Neuronal stem cell (in vitro differentiated cells): ENCODE measurements around the gene MRAP.

Experiments used
- DNase-seq: peaks from one replicate; pipeline ENCODE4 v3.0.0-alpha.2; 2013; ENCODE audit warnings: low spot score
- H2AFZ ChIP-seq: one replicate; pipeline ENCODE4 v1.6.1; 2013; ENCODE audit warnings: mild to moderate bottlenecking, low read length, inconsistent platforms
- H2AK5ac ChIP-seq: 2 replicates; pipeline ENCODE4 v1.6.1; 2013; ENCODE audit warnings: low read depth, mild to moderate bottlenecking, inconsistent platforms, low read length, moderate library complexity, mixed read lengths
- H2BK120ac ChIP-seq: 2 replicates; pipeline ENCODE4 v1.6.1; 2013; ENCODE audit warnings: low read depth, mild to moderate bottlenecking, inconsistent platforms, low read length, moderate library complexity, mixed read lengths
- H2BK12ac ChIP-seq: one replicate; pipeline ENCODE4 v1.6.1; 2013; ENCODE audit warnings: low read length, inconsistent platforms
- H2BK15ac ChIP-seq: 2 replicates; pipeline ENCODE4 v1.6.1; 2013; ENCODE audit warnings: mild to moderate bottlenecking, low read length, inconsistent platforms, mixed read lengths
- H2BK5ac ChIP-seq: one replicate; pipeline ENCODE4 v1.6.1; 2013; ENCODE audit warnings: inconsistent platforms, mild to moderate bottlenecking, low read length, moderate library complexity
- H3K14ac ChIP-seq: one replicate; pipeline ENCODE4 v1.6.1; 2013; ENCODE audit warnings: low read length, inconsistent platforms
- H3K18ac ChIP-seq: 2 replicates; pipeline ENCODE4 v1.6.1; 2013; ENCODE audit warnings: low read length, inconsistent platforms
- H3K23ac ChIP-seq: 2 replicates; pipeline ENCODE4 v1.6.1; 2013; ENCODE audit warnings: low read depth, mild to moderate bottlenecking, mixed read lengths, low read length, inconsistent platforms; ENCODE audit not compliant: poor library complexity
- H3K27ac ChIP-seq: replicated peaks from 3 replicates; pipeline ENCODE4 v1.5.1; 2013; ENCODE audit warnings: low read length, inconsistent platforms
- H3K27me3 ChIP-seq, 3 experiments: 2 replicates each; pipeline ENCODE4 v1.6.1; 2013; ENCODE audit warnings: low read length in 3 of 3, mild to moderate bottlenecking in 2 of 3, inconsistent platforms in 1 of 3, low read depth in 1 of 3, mixed read lengths in 1 of 3, moderate library complexity in 1 of 3; ENCODE audit not compliant: control insufficient read depth in 3 of 3, insufficient read depth in 3 of 3
- H3K36me3 ChIP-seq, 2 donors: replicated peaks in 1 of 2; 2 replicates each; pipeline ENCODE4 v1.6.1; 2013; ENCODE audit warnings: low read length in 2 of 2; ENCODE audit not compliant: control insufficient read depth in 2 of 2, insufficient read depth in 2 of 2
- H3K4ac ChIP-seq: 2 replicates; pipeline ENCODE4 v1.6.1; 2013; ENCODE audit warnings: inconsistent platforms, mild to moderate bottlenecking, low read length, moderate library complexity
- H3K4me1 ChIP-seq, 2 donors: 1 replicate in 1 of 2; 2 replicates in 1 of 2; pipeline ENCODE4 v1.6.1; 2013; ENCODE audit warnings: low read length in 2 of 2, low read depth in 1 of 2; ENCODE audit not compliant: control insufficient read depth in 2 of 2, insufficient read depth in 1 of 2
- H3K4me2 ChIP-seq: one replicate; pipeline ENCODE4 v1.6.1; 2013; ENCODE audit warnings: mild to moderate bottlenecking, low read length, inconsistent platforms; ENCODE audit not compliant: insufficient read depth, poor library complexity, severe bottlenecking
- H3K4me3 ChIP-seq, 2 donors: 2 replicates each; pipeline ENCODE4 v1.5.1; 2013; ENCODE audit warnings: low read length in 2 of 2, mild to moderate bottlenecking in 2 of 2, inconsistent platforms in 1 of 2, moderate library complexity in 1 of 2
- H3K79me1 ChIP-seq: one replicate; pipeline ENCODE4 v1.6.1; 2013; ENCODE audit warnings: low read depth, mild to moderate bottlenecking, inconsistent platforms, low read length, moderate library complexity
- H3K9ac ChIP-seq: one replicate; pipeline ENCODE4 v1.6.1; 2013; ENCODE audit warnings: mild to moderate bottlenecking, low read depth, low read length, inconsistent platforms; ENCODE audit not compliant: poor library complexity
- H3K9me3 ChIP-seq, 2 donors: replicated peaks in 1 of 2; 2 replicates each; pipeline versions ENCODE3 to v1.6.1; 2013; ENCODE audit warnings: low read length in 2 of 2, mild to moderate bottlenecking in 2 of 2, inconsistent platforms in 1 of 2, low read depth in 1 of 2, mixed read lengths in 1 of 2, moderate library complexity in 1 of 2; ENCODE audit not compliant: control insufficient read depth in 2 of 2, insufficient read depth in 1 of 2
- H4K8ac ChIP-seq: one replicate; pipeline ENCODE4 v1.6.1; 2013; ENCODE audit warnings: low read depth, mild to moderate bottlenecking, inconsistent platforms, low read length, moderate library complexity
- H4K91ac ChIP-seq: one replicate; pipeline ENCODE4 v1.6.1; 2013; ENCODE audit warnings: low read length, low read depth, mild to moderate bottlenecking, inconsistent platforms; ENCODE audit not compliant: poor library complexity
- WGBS, 2 donors: extraction: QIAGEN DNeasy Blood & Tissue Kit; methylation state at CpG; one replicate each; pipeline ENCODE4 v1.1.7; 2013; ENCODE audit warnings: missing lambda C conversion rate in 2 of 2, mixed read lengths in 1 of 2; ENCODE audit not compliant: insufficient read length in 2 of 2, insufficient replicate concordance in 1 of 2; ENCODE audit errors: extremely low coverage in 2 of 2; 5-methylcytosine and 5-hydroxymethylcytosine counted together

Gene MRAP

GRCh38 chr21:32336711-32337110 is 38.1 kb downstream of the MRAP start:
- Histone ChIP-seq H3K14ac (no peak overlapping the region), H2BK5ac (no peak overlapping the region), H3K27ac (no peak overlapping the region), H3K4me2 (no peak overlapping the region), H2BK12ac (no peak overlapping the region), H2AK5ac (no peak overlapping the region), H3K4me1 (peaks cover 5 to 12% of the 10 kb centered on the region in 2 donors), H3K9ac (no peak overlapping the region), H2BK15ac (no peak overlapping the region), H3K9me3 (peaks cover 5 to 18% of the 10 kb centered on the region in 2 donors), H2BK120ac (no peak overlapping the region), H3K18ac (no peak overlapping the region), H3K23ac (no peak overlapping the region), H4K8ac (no peak overlapping the region), H2AFZ (no peak overlapping the region), H3K4me3 (no peak overlapping the region), H4K91ac (no peak overlapping the region), H3K36me3 (peaks cover 15 to 94% of the 10 kb centered on the region in 2 donors), H3K4ac (no peak overlapping the region), H3K27me3 (no peaks in the 10 kb centered on the region), H3K79me1 (no peaks in the 10 kb centered on the region)
- WGBS, 2 donors, result no CpG with 5 or more reads among the region's 1 CpG
- DNase-seq, result no peak

GRCh38 chr21:32337206-32337605 is 38.6 kb downstream of the MRAP start:
- no peak overlapping the region for H3K4ac ChIP-seq
- peaks cover 15 to 96% of the 10 kb centered on the region in 2 donors for H3K36me3 ChIP-seq
- H2BK5ac ChIP-seq, result no peak overlapping the region
- no peak overlapping the region for H2BK15ac ChIP-seq
- no peak overlapping the region for H3K23ac ChIP-seq
- H4K91ac ChIP-seq, result no peak overlapping the region
- no peak overlapping the region for H2BK12ac ChIP-seq
- no peak overlapping the region for H3K9ac ChIP-seq
- no peak overlapping the region for H3K4me2 ChIP-seq
- H3K79me1 ChIP-seq, result no peaks in the 10 kb centered on the region
- H2AK5ac ChIP-seq, result no peak overlapping the region
- peak overlapping the region; percentile 18 for H3K18ac ChIP-seq
- no peaks in the 10 kb centered on the region for H3K27me3 ChIP-seq
- peaks cover 5 to 15% of the 10 kb centered on the region in 2 donors for H3K9me3 ChIP-seq
- H2AFZ ChIP-seq, result no peak overlapping the region
- DNase-seq, result no peak
- no peak overlapping the region for H4K8ac ChIP-seq
- peaks cover 0 to 10% of the 10 kb centered on the region in 2 donors for H3K4me1 ChIP-seq
- no peak overlapping the region for H3K27ac ChIP-seq
- WGBS, 2 donors, result no CpG with 5 or more reads among the region's 8 CpGs
- no peak overlapping the region for H3K4me3 ChIP-seq
- H3K14ac ChIP-seq, result no peak overlapping the region
- H2BK120ac ChIP-seq, result no peak overlapping the region

GRCh38 chr21:32338209-32338921 is 39.7 kb downstream of the MRAP start:
- Histone ChIP-seq H3K9ac (no peak overlapping the region), H2BK12ac (no peak overlapping the region), H4K91ac (no peak overlapping the region), H3K14ac (no peak overlapping the region), H3K4me2 (no peak overlapping the region), H4K8ac (no peak overlapping the region), H3K27me3 (no peaks in the 10 kb centered on the region), H3K36me3 (peaks cover 13 to 98% of the 10 kb centered on the region in 2 donors), H3K27ac (no peak overlapping the region), H3K9me3 (peaks cover 0 to 6% of the 10 kb centered on the region in 2 donors), H2BK15ac (no peak overlapping the region), H2AK5ac (no peak overlapping the region), H2BK5ac (no peak overlapping the region), H2BK120ac (no peak overlapping the region), H3K4me1 (peaks cover 0 to 10% of the 10 kb centered on the region in 2 donors), H2AFZ (no peak overlapping the region), H3K4me3 (no peak overlapping the region), H3K23ac (no peak overlapping the region), H3K4ac (no peak overlapping the region), H3K79me1 (no peaks in the 10 kb centered on the region), H3K18ac (no peak overlapping the region)
- no CpG with 5 or more reads among the region's 23 CpGs for WGBS, 2 donors
- DNase-seq, result no peak

- H3K9ac ChIP-seq, result no peak overlapping the region
- H3K4ac ChIP-seq, result no peak overlapping the region
- no peak overlapping the region for H2BK5ac ChIP-seq
- H3K14ac ChIP-seq, result no peak overlapping the region
- H3K18ac ChIP-seq, result no peak overlapping the region
- no peak overlapping the region for H2AK5ac ChIP-seq
- H3K4me2 ChIP-seq, result no peak overlapping the region
- H3K79me1 ChIP-seq, result no peaks in the 10 kb centered on the region
- peaks cover 0 to 4% of the 10 kb centered on the region in 2 donors for H3K4me1 ChIP-seq
- peaks cover 27 to 98% of the 10 kb centered on the region in 2 donors for H3K36me3 ChIP-seq
- H3K23ac ChIP-seq, result no peak overlapping the region
- no CpG with 5 or more reads among the region's 12 CpGs for WGBS, 2 donors
- peaks cover 3 to 24% of the 10 kb centered on the region in 2 donors for H3K9me3 ChIP-seq
- DNase-seq, result no peak
- no peak overlapping the region for H2AFZ ChIP-seq
- H2BK15ac ChIP-seq, result no peak overlapping the region
- no peak overlapping the region for H2BK12ac ChIP-seq
- no peak overlapping the region for H2BK120ac ChIP-seq
- no peak overlapping the region for H3K4me3 ChIP-seq
- H3K27me3 ChIP-seq, result no peaks in the 10 kb centered on the region
- H4K8ac ChIP-seq, result no peak overlapping the region
- H4K91ac ChIP-seq, result no peak overlapping the region
- no peak overlapping the region for H3K27ac ChIP-seq
Observed at GRCh38 chr21:32340863-32341848, 42.5 kb downstream of the MRAP start.
